Heart left ventricle (tissue), 16 donors: ENCODE results near the gene CUX1. TPM values are rescaled to one million over a fixed set of nuclear protein-coding genes. Genes with fewer than 3 reads are reported as not detected.
A peak's percentile ranks its signal among the peaks of the same experiment; 100 is the strongest.

Experiments used
- ATAC-seq, 4 donors: fragments of 200-7000 bp; cut with Tn5 transposase; one replicate each; pipeline ENCODE4 v1.9.1; 2020 to 2022; ENCODE audit warnings: moderate library complexity in 4 of 4, mild to moderate bottlenecking in 3 of 4, moderate number of reproducible peaks in 1 of 4
- DNase-seq, 5 donors: peaks; one replicate each; pipeline ENCODE4 v3.0.0-alpha.2; 2020
- H3K27ac ChIP-seq, 12 donors: fragments of 200-600 bp; sonication (generic) in 4 of 12; one replicate each; pipeline versions ENCODE4 v1.5.0 to v1.8.0; 2016 to 2022; ENCODE audit warnings: mild to moderate bottlenecking in 2 of 12
- H3K27me3 ChIP-seq, 9 donors: fragments of 200-600 bp; sonication (generic) in 2 of 9; one replicate each; pipeline versions ENCODE4 v1.5.1 to v1.8.0; 2016 to 2022; ENCODE audit warnings: mild to moderate bottlenecking in 3 of 9
- H3K36me3 ChIP-seq, 9 donors: fragments of 200-600 bp; sonication (generic) in 2 of 9; one replicate each; pipeline versions ENCODE4 v1.5.0 to v1.8.0; 2018 to 2022; ENCODE audit warnings: mild to moderate bottlenecking in 2 of 9
- H3K4me1 ChIP-seq, 12 donors: fragments of 200-600 bp; sonication (generic) in 4 of 12; one replicate each; pipeline versions ENCODE4 v1.5.0 to v1.8.0; 2016 to 2022; ENCODE audit warnings: mild to moderate bottlenecking in 3 of 12
- H3K4me3 ChIP-seq, 12 donors: fragments of 200-600 bp; sonication (generic) in 4 of 12; one replicate each; pipeline versions ENCODE4 v1.5.0 to v1.8.0; 2017 to 2022; ENCODE audit warnings: mild to moderate bottlenecking in 9 of 12, moderate library complexity in 4 of 12
- H3K9me3 ChIP-seq, 12 donors: fragments of 200-600 bp; sonication (generic) in 4 of 12; one replicate each; pipeline versions ENCODE4 v1.5.0 to v1.8.0; 2016 to 2022; ENCODE audit warnings: mild to moderate bottlenecking in 1 of 12
- CTCF ChIP-seq, 12 donors: fragments of 200-600 bp; sonication (generic) in 4 of 12; IDR thresholded peaks; one replicate each; pipeline versions ENCODE4 v1.5.0 to v1.8.0; 2018 to 2022; ENCODE audit warnings: antibody characterized with exemption in 12 of 12, mild to moderate bottlenecking in 5 of 12
- POLR2A ChIP-seq, 2 donors: fragments of 450-650 bp; IDR thresholded peaks; one replicate each; pipeline ENCODE4 v1.6.1; 2017; ENCODE audit warnings: antibody characterized with exemption in 2 of 2, mild to moderate bottlenecking in 2 of 2, moderate library complexity in 2 of 2
- WGBS, 4 donors: extraction: QIAGEN DNeasy Blood & Tissue Kit in 2 of 4; methylation state at CpG; one replicate each; pipeline versions ENCODE4 v1.1.5 to v1.1.7; 2013 to 2018; 5-methylcytosine and 5-hydroxymethylcytosine counted together
- intact Hi-C, 10 donors: fragments of 100-400 bp; cut with DNase I; formaldehyde crosslinking; loops; one replicate each; pipeline versions ENCODE4 v1.11.1 to v1.14.2; 2022
- polyA plus RNA-seq, 2 donors: library from polyadenylated mRNA; stranded (reverse); fragments of 200-250 nt; gene quantifications; one replicate each; pipeline ENCODE4 v1.2.3, GENCODE V29; 2013
- total RNA-seq, 9 donors: library from RNA; depleted of rRNA in 2 of 9; stranded (reverse); fragments of >200 nt in 2 of 9; fragmentation: NEBNext Ultra II Directional in 3 of 9; extraction: Animal tissue kit (Norgen Biotek cat#: 25700) in 3 of 9; gene quantifications; one replicate each; pipeline versions ENCODE4 v1.1.0 to v1.2.4, GENCODE V29; 2016 to 2023
- donor health status: ischemic (EF 13 %, LVEDD 7.1; RV severe dilation, severe dysfunction).
- donor health status: healthy with polysubstance abuse.
- donor health status: DM: no; HTN: yes; CAD: no.
- donor health status: DM: no; HTN: no; CAD: no.
- donor health status: ischemic (EF 25% LVEDD 6.9; RV normal size, moderate dysfunction).
- donor health status: ischemic (EF 25% LVEDD 5.7; RV mildly dilated, moderate dysfunction).
- donor health status: healthy.
- donor health status: DM: yes; HTN: yes; CAD: no.
- donor health status: ischemic (EF 35%, LVEDD 5.7; RV mildly dilated, moderate dysfunction).
- donor health status: nonischemic (EF 11% LVEDD 7.7; RV severe dilation, severe dysfunction).
- donor health status: DM: yes; HTN: yes; CAD: no.
- donor health status: PGD.
- donor health status: ischemic (EF 29% LVEDD 5.4; RV normal size, mild dysfunction).
- donor health status: nonischemic (EF 23%, LVEDD 6.1; RV moderate dilation, normal function).

Gene CUX1
- total and polyA plus RNA-seq, 11 donors = 51.9 to 173 (median 122) TPM

DNA sequence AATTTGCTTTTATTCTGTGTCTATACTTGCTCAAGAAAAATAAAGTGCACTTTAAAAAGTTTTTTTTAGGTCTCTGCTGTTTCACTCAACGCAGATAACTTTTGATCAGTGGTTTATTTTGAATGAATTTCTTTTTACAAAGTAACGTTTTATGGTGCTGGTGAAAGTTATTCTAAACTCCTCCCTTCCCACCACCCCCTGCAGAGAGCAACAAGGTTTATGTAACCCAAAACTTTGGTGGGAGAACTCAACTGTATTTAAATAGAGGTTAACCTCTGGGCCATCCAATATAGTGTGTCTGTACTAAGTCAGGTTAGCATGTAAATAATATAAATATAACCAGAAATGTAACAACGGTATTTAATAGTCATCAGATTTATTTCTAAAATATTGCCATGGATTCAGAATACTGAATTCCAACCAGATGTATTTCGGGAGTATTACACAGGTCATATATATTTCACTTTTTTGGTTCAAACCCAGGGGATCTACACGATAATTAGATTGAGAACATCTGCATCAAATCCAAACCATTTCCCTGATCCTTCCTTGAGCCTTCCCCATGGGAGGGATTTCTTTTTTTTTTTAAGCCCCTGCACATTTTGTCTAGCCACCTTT lies 3.9 kb upstream of the CUX1 start:
- peaks cover 0 to 36% (median 10%) of the 10 kb centered on the region in 12 donors for H3K4me1 ChIP-seq
- peak overlapping the region in 11 of 12 donors; percentile 65 to 96 (median 83) for H3K4me3 ChIP-seq
- no peak overlapping the region for H3K27ac ChIP-seq
- WGBS, 4 donors = 43 to 55% (median 47%) methylated on average over 5 of the region's 5 CpGs
- no peaks in the 10 kb centered on the region for H3K9me3 ChIP-seq
- ATAC-seq (no peak), DNase-seq (no peak)
- no peak for TF ChIP-seq POLR2A (IDR thresholded peaks at IDR 0.05)
- no peak for TF ChIP-seq CTCF (IDR thresholded peaks at IDR 0.05)
- H3K27me3 ChIP-seq = peaks cover 0 to 5% (median 0%) of the 10 kb centered on the region in 9 donors
- no peaks in the 10 kb centered on the region for H3K36me3 ChIP-seq
- intact Hi-C loops = loop anchor here (2.0 to 10.0 kb wide), 14 partner anchors 43 to 424 kb away; no protein-coding TSS in a partner anchor

DNA sequence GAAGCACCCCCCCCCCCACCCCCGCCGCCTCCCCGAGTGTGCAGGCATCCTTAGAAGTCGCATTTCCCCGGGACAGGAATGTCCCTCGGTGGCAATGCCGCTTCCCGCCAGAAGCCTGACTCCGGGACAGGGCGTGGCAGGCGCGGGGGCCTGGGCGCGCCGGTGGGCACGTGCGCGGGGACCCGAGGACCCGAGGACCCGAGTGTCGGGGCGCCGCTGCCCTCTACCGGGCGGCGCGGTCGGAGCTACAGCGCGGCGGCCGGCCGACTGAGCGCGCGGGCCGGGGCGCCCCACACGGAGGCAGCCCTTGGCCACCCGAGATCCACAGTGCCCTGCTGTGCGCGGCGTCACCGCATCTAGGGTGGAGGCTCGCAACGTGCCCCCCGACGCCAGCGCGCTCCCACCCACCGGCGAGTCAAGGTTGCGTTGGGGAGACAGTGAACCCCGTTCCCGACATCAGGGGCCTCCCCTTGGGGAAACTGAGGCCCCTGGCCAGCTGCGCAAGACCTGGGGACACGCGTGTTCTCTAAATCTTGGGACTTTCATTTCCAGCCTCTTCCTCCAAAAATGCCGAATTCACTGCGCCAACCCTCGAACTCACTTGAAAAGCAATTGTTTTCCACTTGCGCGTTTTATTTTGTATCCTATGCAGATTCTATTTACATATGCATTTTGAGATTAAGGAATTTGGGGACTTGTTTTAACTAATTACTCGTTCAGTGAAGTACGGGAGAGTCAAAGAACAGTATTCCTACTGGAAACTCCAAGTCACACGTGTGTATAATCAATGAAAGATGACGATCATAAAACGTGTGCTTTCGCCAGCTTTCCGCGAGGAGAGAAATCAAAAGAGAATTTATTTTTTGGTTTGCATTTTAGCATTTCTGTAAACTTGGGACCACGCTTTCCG lies 3.1 kb upstream of the CUX1 start:
- 0 to 1% (median 0%) methylated on average over 44 to 74 of the region's 74 CpGs for WGBS, 4 donors
- DNase-seq = peak; percentile 48 to 81 (median 60)
- peak overlapping the region in 6 of 12 donors; percentile 50 to 84 (median 74) for H3K27ac ChIP-seq

GRCh38 chr7:101814991-101815825 lies 2.2 kb upstream of the CUX1 start:
- peak overlapping the region in 11 of 12 donors; percentile 10 to 86 (median 77) for H3K27ac ChIP-seq
- DNase-seq (peak; percentile 40 to 80 (median 59)), ATAC-seq (peak in 3 of 4 donors; percentile 58 to 66 (median 62))
- peaks cover 0 to 52% (median 21%) of the 10 kb centered on the region in 12 donors for H3K4me1 ChIP-seq
- TF ChIP-seq CTCF (IDR thresholded peaks at IDR 0.05) = peak; percentile 15 to 73 (median 48)
- TF ChIP-seq POLR2A (IDR thresholded peaks at IDR 0.05) = no peak
- intact Hi-C loops = loop anchor here (1.0 to 10.0 kb wide), 19 partner anchors 42 to 422 kb away; no protein-coding TSS in a partner anchor
- H3K9me3 ChIP-seq = no peaks in the 10 kb centered on the region
- no peaks in the 10 kb centered on the region for H3K36me3 ChIP-seq
- peaks cover 0 to 5% (median 0%) of the 10 kb centered on the region in 9 donors for H3K27me3 ChIP-seq
- H3K4me3 ChIP-seq = peak overlapping the region; percentile 44 to 96 (median 82)
- 0 to 1% (median 0%) methylated on average over 17 to 89 of the region's 89 CpGs for WGBS, 4 donors

More for the DNA sequence above, 3.1 kb upstream of the CUX1 start:
- Histone ChIP-seq H3K4me3 (peak overlapping the region; percentile 44 to 96 (median 82)), H3K4me1 (peaks cover 0 to 44% (median 18%) of the 10 kb centered on the region in 12 donors), H3K36me3 (no peaks in the 10 kb centered on the region), H3K27me3 (peaks cover 0 to 5% (median 0%) of the 10 kb centered on the region in 9 donors), H3K9me3 (no peaks in the 10 kb centered on the region)
- ATAC-seq = peak in 3 of 4 donors; percentile 74 to 83 (median 75)
- TF ChIP-seq CTCF (IDR thresholded peaks at IDR 0.05) = peak; percentile 30 to 77 (median 61)
- no peak for TF ChIP-seq POLR2A (IDR thresholded peaks at IDR 0.05)
- intact Hi-C loops = loop anchor here (2.0 to 10.0 kb wide), 14 partner anchors 42 to 423 kb away; no protein-coding TSS in a partner anchor
